ENCODE measurements around the gene DNAJC7. TPM values are rescaled to one million over a fixed set of nuclear protein-coding genes. Genes with fewer than 3 reads are reported as not detected.

The DNAJC7 gene
- total RNA-seq, 1 donor = 80.7 TPM

- no peak for TF ChIP-seq CTCF (IDR thresholded peaks at IDR 0.05; ENCODE audit: insufficient read depth, low read depth, low read length)
- DNase-seq (ENCODE audit: low read depth) = no peak
- H3K4me3 ChIP-seq (ENCODE audit: low read depth, low read length) = no peak overlapping the region
These were observed 25.5 kb upstream of the DNAJC7 start for GRCh38 chr17:42042598-42043319.

GRCh38 chr17:42041619-42042018 lies 24.4 kb upstream of the DNAJC7 start:
- TF ChIP-seq CTCF (IDR thresholded peaks at IDR 0.05; ENCODE audit: insufficient read depth, low read depth, low read length) = no peak
- no peak overlapping the region for H3K4me3 ChIP-seq (ENCODE audit: low read depth, low read length)
- no peak for DNase-seq (ENCODE audit: low read depth)

- no peak for TF ChIP-seq CTCF (IDR thresholded peaks at IDR 0.05; ENCODE audit: insufficient read depth, low read depth, low read length)
- DNase-seq (ENCODE audit: low read depth) = no peak
These were observed 23.6 kb upstream of the DNAJC7 start for GRCh38 chr17:42040818-42041217.

GRCh38 chr17:42039794-42040763 lies 22.8 kb upstream of the DNAJC7 start:
- TF ChIP-seq CTCF (IDR thresholded peaks at IDR 0.05; ENCODE audit: insufficient read depth, low read depth, low read length) = no peak
- no peak overlapping the region for H3K4me3 ChIP-seq (ENCODE audit: low read depth, low read length)
- DNase-seq (ENCODE audit: low read depth) = no peak

More at GRCh38 chr17:42040818-42041217, 23.6 kb upstream of the DNAJC7 start:
- no peak overlapping the region for H3K4me3 ChIP-seq (ENCODE audit: low read depth, low read length)

- no peak for DNase-seq (ENCODE audit: low read depth)
- H3K4me3 ChIP-seq (ENCODE audit: low read depth, low read length) = no peak overlapping the region
- TF ChIP-seq CTCF (IDR thresholded peaks at IDR 0.05; ENCODE audit: insufficient read depth, low read depth, low read length) = no peak
These were observed 21.2 kb upstream of the DNAJC7 start for GRCh38 chr17:42038221-42038973.

- no peak for TF ChIP-seq CTCF (IDR thresholded peaks at IDR 0.05; ENCODE audit: insufficient read depth, low read depth, low read length)
- no peak overlapping the region for H3K4me3 ChIP-seq (ENCODE audit: low read depth, low read length)
- no peak for DNase-seq (ENCODE audit: low read depth)
These were observed 16.8 kb upstream of the DNAJC7 start for GRCh38 chr17:42034059-42034458.

Measured in fibroblast of villous mesenchyme (primary cell).